ENCODE results near the gene USP37.

USP37 gene

GRCh38 chr2:218568190-218569037, at the start of gene USP37, which contains the start of gene CNOT9:
Gene USP37 (minus strand): TSS chr2:218568351. CDS start chr2:218558653, 9,698 bp downstream.
Gene CNOT9 (plus strand): TSS chr2:218568839. CDS start chr2:218568955, 116 bp downstream.
- TF ChIP-seq, protein P1, sequence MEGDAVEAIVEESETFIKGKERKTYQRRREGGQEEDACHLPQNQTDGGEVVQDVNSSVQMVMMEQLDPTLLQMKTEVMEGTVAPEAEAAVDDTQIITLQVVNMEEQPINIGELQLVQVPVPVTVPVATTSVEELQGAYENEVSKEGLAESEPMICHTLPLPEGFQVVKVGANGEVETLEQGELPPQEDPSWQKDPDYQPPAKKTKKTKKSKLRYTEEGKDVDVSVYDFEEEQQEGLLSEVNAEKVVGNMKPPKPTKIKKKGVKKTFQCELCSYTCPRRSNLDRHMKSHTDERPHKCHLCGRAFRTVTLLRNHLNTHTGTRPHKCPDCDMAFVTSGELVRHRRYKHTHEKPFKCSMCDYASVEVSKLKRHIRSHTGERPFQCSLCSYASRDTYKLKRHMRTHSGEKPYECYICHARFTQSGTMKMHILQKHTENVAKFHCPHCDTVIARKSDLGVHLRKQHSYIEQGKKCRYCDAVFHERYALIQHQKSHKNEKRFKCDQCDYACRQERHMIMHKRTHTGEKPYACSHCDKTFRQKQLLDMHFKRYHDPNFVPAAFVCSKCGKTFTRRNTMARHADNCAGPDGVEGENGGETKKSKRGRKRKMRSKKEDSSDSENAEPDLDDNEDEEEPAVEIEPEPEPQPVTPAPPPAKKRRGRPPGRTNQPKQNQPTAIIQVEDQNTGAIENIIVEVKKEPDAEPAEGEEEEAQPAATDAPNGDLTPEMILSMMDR (IDR thresholded peaks at IDR 0.05) = no peak
- no peak for TF ChIP-seq ZFX (IDR thresholded peaks at IDR 0.05; ENCODE audit: borderline replicate concordance)

GRCh38 chr2:218615868-218616315, 47.7 kb upstream of the USP37 start:
- no peak for TF ChIP-seq ZFX (IDR thresholded peaks at IDR 0.05; ENCODE audit: borderline replicate concordance)
- TF ChIP-seq, protein P1 (IDR thresholded peaks at IDR 0.05) = no peak
- no peak overlapping the region for H3K27ac ChIP-seq

More at GRCh38 chr2:218568190-218569037, at the start of gene USP37, which contains the start of gene CNOT9:
- peak within 1 kb of the TSS; percentile 88 for H3K27ac ChIP-seq

DNA sequence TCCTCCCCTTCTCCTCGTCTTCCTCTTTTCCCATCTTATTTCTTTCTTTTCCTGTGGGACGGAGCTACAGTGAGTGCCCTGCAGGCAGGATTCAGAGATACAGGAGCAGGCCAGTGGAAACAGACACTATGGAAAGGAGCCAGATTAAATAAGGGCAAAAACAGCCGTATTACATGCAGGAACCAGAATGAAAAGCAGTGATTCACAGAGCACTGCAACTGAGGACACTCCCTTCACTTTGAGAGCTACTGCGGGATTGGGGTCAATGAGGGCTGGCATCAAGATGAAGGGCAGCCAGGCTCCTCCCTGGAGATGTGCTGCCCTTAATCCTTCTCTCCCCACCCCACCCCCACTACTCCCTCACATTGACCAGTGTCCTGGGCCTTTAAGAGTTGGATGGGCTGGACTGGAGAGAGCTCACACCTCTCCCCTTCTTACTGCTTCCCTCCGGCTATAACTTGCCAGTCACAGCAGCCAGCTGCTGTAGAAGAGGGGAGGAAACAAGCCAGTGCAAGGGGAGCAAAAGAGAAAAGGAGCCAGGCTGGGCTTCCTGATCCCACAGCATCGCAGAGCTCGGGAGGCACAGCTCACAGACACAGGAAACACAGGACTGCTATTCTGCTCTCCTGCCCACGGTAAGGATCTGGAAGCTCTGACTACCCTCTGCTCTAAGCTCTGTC, 39.4 kb upstream of the USP37 start, which contains the start of gene PLCD4:
TSS of gene PLCD4 (plus strand) at position 464 of the 680 bp plus-strand sequence. CDS start 7,841 bp downstream, outside the sequence.
- H3K27ac ChIP-seq = no peak within 1 kb of the TSS
- no peak for TF ChIP-seq ZFX (IDR thresholded peaks at IDR 0.05; ENCODE audit: borderline replicate concordance)
- TF ChIP-seq, protein P1 (IDR thresholded peaks at IDR 0.05) = no peak

DNA sequence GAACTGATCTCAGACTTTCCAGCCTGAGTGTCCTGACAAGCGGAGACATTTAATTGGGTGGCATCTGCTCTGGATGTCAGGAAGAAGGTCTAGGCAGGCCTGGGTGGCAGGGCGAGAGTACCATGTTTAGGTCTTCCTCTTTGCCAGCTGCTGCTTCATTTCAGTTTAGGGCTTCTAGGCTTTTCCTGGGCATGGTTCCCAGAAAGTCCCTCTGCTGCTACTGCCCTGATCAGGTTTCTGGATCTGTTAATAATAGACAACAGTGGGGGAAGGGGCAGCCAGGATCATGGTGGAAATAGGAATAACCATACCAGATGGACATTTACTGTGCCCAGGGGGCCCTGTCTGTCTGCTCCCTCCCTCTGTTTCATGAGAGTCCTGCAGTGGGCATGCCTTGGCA, 37.3 kb upstream of the USP37 start:
- no peak overlapping the region for H3K27ac ChIP-seq
- TF ChIP-seq, protein P1 (IDR thresholded peaks at IDR 0.05) = no peak
- TF ChIP-seq ZFX (IDR thresholded peaks at IDR 0.05; ENCODE audit: borderline replicate concordance) = no peak

GRCh38 chr2:218585541-218585940, 17.4 kb upstream of the USP37 start:
- TF ChIP-seq ZFX (IDR thresholded peaks at IDR 0.05; ENCODE audit: borderline replicate concordance) = no peak
- TF ChIP-seq, protein P1 (IDR thresholded peaks at IDR 0.05) = no peak
- H3K27ac ChIP-seq = no peak overlapping the region

DNA sequence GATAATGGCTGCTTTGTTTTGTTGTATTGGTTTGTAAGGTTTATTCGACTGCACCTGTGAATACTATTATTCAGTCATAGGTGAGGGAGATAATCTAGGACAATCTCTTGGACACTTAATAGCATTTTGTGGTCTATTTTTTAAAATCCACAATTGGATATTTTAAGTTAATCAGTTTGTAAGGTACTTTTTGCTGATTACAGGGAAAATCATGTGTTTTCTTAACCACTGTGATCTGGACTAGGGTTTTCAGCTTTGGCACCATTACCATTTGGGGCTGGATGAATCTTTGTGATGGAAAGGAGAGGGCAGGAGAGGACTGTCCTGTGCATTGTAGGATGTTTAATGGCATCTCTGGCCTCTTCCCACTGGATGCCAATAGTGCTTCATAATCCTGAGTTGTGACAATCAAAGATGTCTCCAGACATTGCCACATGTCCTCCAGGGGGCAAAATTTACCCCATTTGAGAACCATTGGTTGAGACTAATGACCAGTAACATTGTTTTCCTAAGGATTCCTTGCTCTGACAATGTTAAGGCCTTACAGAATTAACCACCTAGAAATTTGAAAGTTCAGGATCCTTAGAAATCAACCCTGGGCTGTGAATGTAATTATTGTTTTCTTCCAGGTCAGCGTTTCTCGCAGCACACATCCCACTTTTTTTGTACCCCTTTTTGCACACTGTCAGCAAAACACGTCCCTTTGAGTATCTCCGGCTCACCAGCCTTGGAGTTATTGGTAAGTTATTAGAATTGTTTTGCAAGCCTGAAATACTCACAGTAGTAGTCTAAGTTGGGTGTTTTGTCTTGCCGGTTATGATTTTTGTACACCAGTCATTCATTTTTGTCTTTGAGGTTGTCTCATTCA, 16.1 kb upstream of the USP37 start:
- no peak overlapping the region for H3K27ac ChIP-seq
- TF ChIP-seq, protein P1 (IDR thresholded peaks at IDR 0.05) = no peak
